ENCODE results near the gene PALM3. TPM values are rescaled to one million over a fixed set of nuclear protein-coding genes. Genes with fewer than 3 reads are reported as not detected.

The PALM3 gene
- total RNA-seq, 3 donors from 2014 or later: 0.82 to 1.2 (median 1.0) TPM

- ATAC-seq: peak; percentile 27
- H3K36me3 ChIP-seq (ENCODE audit: low read depth): peaks cover 7% of the 10 kb centered on the region
- H3K9me3 ChIP-seq: no peaks in the 10 kb centered on the region
- intact Hi-C loops (cut with DNase I, micrococcal nuclease): loop anchor here in 1 of 2 donors (5.0 kb wide), 1 partner anchor 110 kb away; the partner anchor contains the start of gene PRKACA
- DNase-seq: peak in 1 of 3 donors; percentile 91
- H3K4me3 ChIP-seq: peak overlapping the region; percentile 42
- TF ChIP-seq CTCF (IDR thresholded peaks at IDR 0.05): no peak
- peaks cover 16% of the 10 kb centered on the region for H3K4me1 ChIP-seq (ENCODE audit: low read depth)
These were observed 54.9 kb downstream of the PALM3 start for GRCh38 chr19:14006766-14007562.

GRCh38 chr19:14006085-14006765, 55.7 kb downstream of the PALM3 start, which contains the start of gene RFX1:
TSS of gene RFX1 (minus strand) at chr19:14006320. CDS start at chr19:13993843, 12,477 bp downstream.
- H3K4me3 ChIP-seq: peak within 1 kb of the TSS; percentile 42
- DNase-seq (peak; percentile 100), ATAC-seq (peak; percentile 83)
- no peaks in the 10 kb centered on the region for H3K9me3 ChIP-seq
- H3K4me1 ChIP-seq (ENCODE audit: low read depth): peaks cover 16% of the 10 kb centered on the region
- TF ChIP-seq CTCF (IDR thresholded peaks at IDR 0.05): no peak
- H3K36me3 ChIP-seq (ENCODE audit: low read depth): peaks cover 7% of the 10 kb centered on the region
- intact Hi-C loops (cut with DNase I, micrococcal nuclease): loop anchor here in 1 of 2 donors (5.0 kb wide), 1 partner anchor 111 kb away; the partner anchor contains the start of gene PRKACA

- peaks cover 16% of the 10 kb centered on the region for H3K4me1 ChIP-seq (ENCODE audit: low read depth)
- peaks cover 7% of the 10 kb centered on the region for H3K36me3 ChIP-seq (ENCODE audit: low read depth)
- no peaks in the 10 kb centered on the region for H3K9me3 ChIP-seq
- peak overlapping the region; percentile 42 for H3K4me3 ChIP-seq
- intact Hi-C loops (cut with DNase I, micrococcal nuclease): loop anchor here in 1 of 2 donors (5.0 kb wide), 1 partner anchor 112 kb away; the partner anchor contains the start of gene PRKACA
- ATAC-seq (peak; percentile 79), DNase-seq (peak; percentile 95 to 96 (median 95))
- TF ChIP-seq CTCF (IDR thresholded peaks at IDR 0.05): no peak
These were observed 56.4 kb downstream of the PALM3 start for GRCh38 chr19:14005349-14006084.

GRCh38 chr19:14004619-14005348, 57.1 kb downstream of the PALM3 start:
- Histone ChIP-seq H3K4me3 (no peak overlapping the region), H3K4me1 (ENCODE audit: low read depth) (peaks cover 16% of the 10 kb centered on the region), H3K36me3 (ENCODE audit: low read depth) (peaks cover 7% of the 10 kb centered on the region), H3K9me3 (no peaks in the 10 kb centered on the region)
- peak; percentile 24 for ATAC-seq
- TF ChIP-seq CTCF (IDR thresholded peaks at IDR 0.05): no peak
- peak; percentile 67 to 76 (median 71) for DNase-seq
- intact Hi-C loops (cut with DNase I, micrococcal nuclease): loop anchor here in 1 of 2 donors (5.0 kb wide), 1 partner anchor 113 kb away; the partner anchor contains the start of gene PRKACA

Other genes with a start within 250 kb of the PALM3 start
- gene NANOS3, start 184.9 kb downstream of the PALM3 start, total RNA-seq: 1 to 10 TPM in 1 of 3 donors, not detected in 2; 1.5 TPM
- 10 to 100 TPM in 2 of 3 donors, 1 to 10 TPM in 1; 5.5 to 12.9 (median 10.8) TPM for gene BRME1, start 156.0 kb downstream of the PALM3 start, total RNA-seq
- 100 to 1,000 TPM in 2 of 3 donors, 10 to 100 TPM in 1; 68.4 to 118 (median 101) TPM for gene CC2D1A, start 155.9 kb downstream of the PALM3 start, total RNA-seq
- gene PODNL1, start 123.7 kb downstream of the PALM3 start, total RNA-seq: 1 to 10 TPM; 1.7 to 3.4 (median 2.9) TPM
- 10 to 100 TPM; 26.4 to 35.2 (median 34.7) TPM for gene DCAF15, start 109.6 kb downstream of the PALM3 start, total RNA-seq
- 10 to 100 TPM; 15.8 to 17.9 (median 17.1) TPM for gene RFX1, start 55.8 kb downstream of the PALM3 start, total RNA-seq
- gene RLN3, start 33.9 kb downstream of the PALM3 start, total RNA-seq: not detected
- 1 to 10 TPM; 2.0 to 3.1 (median 2.6) TPM for gene IL27RA, start 30.3 kb downstream of the PALM3 start, total RNA-seq
- 10 to 100 TPM; 13.6 to 34.2 (median 32.9) TPM for gene MISP3, start 10.7 kb upstream of the PALM3 start, total RNA-seq
- under 1 TPM in 1 of 3 donors, not detected in 2; 0.27 TPM for gene C19orf67, start 23.7 kb upstream of the PALM3 start, total RNA-seq
- 10 to 100 TPM; 39.8 to 61.8 (median 49.6) TPM for gene SAMD1, start 28.7 kb upstream of the PALM3 start, total RNA-seq
- 100 to 1,000 TPM in 1 of 3 donors, 10 to 100 TPM in 2; 75.4 to 100 (median 89.1) TPM for gene PRKACA, start 55.7 kb upstream of the PALM3 start, total RNA-seq
- gene ASF1B, start 74.5 kb upstream of the PALM3 start, total RNA-seq: 10 to 100 TPM in 1 of 3 donors, 1 to 10 TPM in 2; 2.4 to 21.7 (median 5.5) TPM
- gene ADGRL1, start 144.1 kb upstream of the PALM3 start, total RNA-seq: 10 to 100 TPM; 29.2 to 54.6 (median 35.8) TPM

All from mucosa of descending colon (tissue), 3 donors.